NCI-H774 (cell line): Measurements from ENCODE around the gene IFNA2.
"Not testable (repeated sequence)": the region's sequence is repeated elsewhere in the genome, so short reads cannot be mapped to it uniquely, and the experiment has no call there.

ENCODE experiments used
- DNase-seq: peaks from one replicate; lab custom pipeline; 2025; lab: John Stamatoyannopoulos, UW

The IFNA2 gene

DNA sequence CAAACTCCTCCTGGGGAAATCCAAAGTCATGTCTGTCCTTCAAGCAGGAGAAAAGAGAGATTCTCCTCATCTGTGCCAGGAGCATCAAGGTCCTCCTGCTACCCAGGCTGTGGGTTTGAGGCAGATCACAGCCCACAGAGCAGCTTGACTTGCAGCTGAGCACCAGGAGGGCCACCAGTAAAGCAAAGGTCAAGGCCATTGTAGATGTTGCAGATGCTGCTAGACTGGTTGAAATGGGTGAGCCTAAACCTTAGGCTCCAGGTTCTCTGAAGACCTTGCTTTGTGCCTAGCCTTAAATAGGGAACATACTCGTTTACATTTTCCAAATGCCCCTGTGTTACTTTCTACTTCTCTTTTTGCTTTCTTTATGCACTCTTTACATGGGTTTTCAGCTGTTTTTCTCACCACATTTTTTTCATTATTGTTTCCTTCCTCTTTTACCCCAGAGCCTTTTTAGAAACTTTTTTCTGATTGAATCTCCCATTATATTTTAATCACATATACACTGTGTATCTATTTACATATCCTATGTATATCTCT, at the start of gene IFNA2:
Gene IFNA2 (minus strand): TSS at position 268 of the 540 bp plus-strand sequence. CDS start 69 bp downstream, at position 199.
- DNase-seq: no peak

DNA sequence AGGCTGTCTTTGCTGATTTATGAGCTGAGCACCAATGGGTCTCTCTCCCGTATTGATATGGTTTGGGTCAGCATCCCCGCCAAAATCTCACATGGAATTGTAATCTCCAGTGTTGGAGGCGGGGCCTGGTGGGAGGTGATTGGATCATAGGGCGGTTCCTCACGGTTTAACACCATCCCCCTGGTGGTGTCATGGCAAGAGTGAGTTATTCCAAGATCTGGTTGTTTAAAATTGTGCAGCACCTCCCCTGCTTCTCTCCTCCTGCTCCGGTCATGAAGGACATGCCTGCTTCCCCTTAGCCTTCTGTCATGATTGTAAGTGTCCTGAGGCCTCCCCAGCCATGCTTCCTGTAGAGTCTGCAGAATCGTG, 49.8 kb upstream of the IFNA2 start:
- DNase-seq: not testable (repeated sequence)

DNA sequence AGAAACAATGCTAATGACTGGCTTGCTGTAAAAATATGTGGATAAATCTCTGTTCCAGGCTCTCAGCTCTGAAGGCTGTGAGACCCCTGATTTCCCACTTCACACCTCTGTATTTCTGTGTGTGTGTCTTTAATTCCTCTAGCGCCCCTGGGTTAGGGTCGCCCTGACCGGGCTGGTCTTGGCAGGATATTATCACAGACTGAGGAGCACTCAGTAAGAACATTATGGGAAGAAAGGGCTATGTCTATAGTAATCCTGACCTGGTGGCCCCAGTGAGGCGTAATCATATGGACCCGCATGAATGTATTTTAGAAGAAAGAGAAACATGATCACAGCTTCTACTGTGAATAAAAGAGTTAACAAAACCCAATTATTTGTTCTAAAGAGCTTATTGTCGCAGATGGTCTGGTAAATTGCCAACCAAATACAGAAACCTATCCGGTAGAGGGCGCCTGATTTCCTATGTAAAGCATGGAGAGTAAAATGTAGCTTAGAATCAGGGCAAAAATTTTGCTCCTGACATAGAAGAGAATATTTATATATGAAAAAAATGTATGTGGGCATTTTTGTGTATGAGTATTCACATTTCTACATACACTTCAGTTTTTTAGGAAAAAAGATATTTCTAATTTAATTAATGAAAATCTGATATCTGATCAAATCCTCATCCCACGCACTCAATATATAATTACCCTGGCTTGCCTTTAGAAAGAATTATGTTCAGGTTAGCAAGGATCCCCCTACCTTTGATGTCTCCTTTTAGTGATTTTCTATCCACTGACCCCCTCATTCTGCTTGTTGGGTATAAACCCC, 49.2 kb upstream of the IFNA2 start:
- peak; percentile 18 for DNase-seq

DNA sequence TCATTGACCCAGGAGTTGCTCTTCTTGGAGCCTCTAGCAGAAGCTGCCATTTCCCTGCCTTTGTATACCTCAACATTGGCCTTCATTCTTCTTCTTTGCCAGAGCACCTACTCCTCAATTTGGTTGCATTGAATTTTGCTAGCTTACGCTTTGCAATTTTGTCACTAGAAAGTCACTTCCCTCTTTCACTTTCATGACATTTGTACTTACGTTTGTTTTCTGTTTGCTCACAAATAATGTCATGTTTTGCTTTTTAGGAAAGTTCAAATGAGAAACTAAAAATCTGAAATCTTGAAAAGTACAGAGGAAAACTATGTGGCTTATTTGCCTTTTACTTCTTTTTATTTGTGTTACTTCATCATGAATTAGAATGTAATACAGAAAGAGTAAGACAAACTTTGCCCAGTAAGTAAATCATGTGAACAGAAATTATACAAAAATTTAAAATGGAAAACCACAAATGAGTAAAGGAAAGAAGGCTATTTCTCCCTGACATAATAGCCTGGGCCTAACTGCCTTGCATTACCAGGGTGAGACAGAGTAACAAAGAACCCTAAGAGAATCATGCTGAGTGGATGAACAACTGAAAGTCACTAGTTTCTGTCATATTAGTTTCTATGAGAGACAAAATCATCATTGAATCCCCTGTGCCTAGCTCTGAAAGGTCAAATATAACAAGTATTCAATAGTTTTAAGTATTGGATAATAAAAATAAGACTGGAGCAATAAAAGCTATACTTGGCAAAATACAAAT, 47.7 kb upstream of the IFNA2 start:
- DNase-seq: no peak

DNA sequence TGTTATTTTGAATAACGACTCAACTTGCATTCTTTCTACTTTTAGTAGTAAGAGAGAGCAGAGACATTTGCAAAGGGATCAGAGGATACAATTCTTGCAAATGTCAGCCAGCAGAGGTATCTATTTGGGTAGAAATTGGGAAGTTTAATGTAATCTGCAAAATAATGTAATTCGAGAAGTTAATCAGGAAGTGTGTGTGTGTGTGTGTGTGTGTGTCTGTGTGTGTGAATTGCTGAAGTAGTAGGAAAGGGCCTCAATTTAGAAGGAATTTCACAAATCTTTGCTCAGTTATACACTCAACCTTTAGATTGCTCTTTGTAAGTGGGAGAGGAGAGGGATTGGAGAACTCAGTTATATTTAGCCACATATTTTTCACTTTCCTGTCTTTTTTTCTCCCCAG, 44.0 kb upstream of the IFNA2 start:
- DNase-seq: no peak

DNA sequence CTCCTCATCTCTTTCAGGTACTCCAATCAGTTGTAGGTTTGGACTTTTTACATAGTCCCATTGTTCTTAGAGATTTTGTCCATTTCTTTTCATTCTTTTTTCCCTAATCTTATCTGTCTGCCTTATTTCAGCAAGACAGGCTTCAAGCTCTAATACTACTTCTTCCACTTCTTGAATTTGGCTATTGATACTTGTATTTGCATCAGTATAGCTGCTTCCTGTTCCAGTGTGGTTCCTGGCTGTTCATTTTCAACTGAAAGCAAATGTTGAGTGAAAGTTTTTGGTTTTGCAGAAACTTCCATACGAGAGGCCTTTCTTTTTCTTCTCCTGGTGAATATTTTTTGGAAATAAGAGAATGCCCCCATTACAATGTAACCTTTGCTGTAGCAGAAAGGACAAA, 43.0 kb upstream of the IFNA2 start:
- no peak for DNase-seq

DNA sequence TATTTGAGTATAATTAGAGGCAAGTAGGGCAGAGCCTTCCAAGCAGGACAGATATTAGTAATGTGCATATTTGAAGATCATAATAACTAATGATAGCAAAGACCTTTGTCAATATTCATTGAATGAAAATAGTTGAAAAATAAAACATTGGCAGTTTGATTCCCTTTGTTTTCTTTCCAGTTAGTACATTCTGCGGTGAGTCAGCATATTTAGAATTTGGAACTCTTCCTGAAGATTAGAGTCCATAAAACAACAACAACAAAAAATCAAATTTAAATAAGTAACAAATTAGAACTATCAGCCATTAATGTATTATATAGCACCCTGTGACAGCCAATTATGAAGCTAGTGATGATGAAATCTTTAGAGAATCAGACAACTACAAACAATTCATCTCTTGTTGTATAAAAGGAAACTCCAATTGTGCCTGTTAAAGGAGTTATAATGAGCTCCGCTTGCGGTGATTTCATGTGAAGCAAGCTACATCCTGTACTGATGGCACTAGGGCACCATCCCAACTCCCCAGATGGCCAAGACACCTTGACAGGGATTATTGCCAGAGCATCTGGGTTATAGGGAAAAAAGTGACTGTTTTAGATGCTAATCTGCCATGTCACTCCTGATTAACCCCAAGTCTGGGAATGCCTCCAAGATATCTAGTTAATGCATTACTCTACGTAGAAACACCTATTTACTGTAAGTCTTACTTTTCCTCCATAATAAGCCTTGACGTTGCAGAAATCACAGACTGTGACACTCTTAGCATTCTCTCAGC, 30.5 kb upstream of the IFNA2 start:
- no peak for DNase-seq

DNA sequence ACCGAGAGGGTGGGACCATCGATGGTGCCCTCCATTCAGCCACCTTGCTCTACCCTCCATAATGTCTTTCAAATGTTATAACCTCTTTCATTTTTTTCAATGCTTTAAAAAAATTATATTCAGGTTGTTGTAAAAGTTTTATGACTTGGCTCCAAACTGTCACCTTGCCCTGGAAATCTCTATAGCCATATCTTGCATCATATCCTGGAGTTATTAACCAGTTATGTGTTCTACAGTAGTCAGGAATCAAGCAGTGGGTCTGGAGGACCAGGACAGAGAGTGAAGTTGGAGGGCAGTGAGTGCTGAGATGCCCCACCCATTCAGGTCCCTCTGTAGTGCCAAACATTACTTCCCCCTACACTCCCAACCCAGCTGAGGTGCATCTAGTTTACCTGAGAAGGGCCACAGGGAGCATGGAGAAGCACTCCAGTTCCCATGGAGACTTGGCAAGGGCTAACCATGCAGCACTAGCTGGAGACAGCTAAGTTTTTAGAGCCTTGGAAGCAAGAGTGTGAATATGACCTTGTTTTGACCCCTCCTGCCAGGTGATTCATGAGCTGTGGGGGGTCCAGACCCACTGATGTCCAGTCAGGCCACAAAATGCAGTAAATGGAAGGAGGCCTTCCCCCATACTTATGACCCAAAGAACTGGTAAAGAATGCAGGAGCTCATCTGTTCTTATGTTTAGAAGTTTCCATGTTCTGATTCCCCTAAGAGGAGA, 29.2 kb upstream of the IFNA2 start:
- no peak for DNase-seq

DNA sequence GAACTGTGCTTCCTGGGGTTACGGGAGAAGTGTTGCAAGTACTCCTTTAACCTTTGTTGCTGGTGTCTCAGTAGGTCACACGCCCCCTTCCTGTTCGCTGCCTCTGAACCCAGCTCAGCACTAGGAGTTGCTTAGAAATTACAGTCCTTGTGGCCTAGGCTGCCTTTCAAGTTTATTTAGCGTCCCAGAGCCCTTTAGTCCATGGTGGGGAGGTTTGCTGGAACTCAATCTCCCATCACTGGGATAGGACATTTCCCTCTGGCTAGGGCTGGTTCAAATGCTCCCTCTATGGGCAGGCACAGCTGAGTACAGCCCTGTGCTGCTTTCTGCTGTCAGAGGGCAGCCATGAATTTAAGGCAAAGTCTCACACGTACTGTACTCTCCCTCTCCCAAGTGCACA, 28.4 kb upstream of the IFNA2 start:
- no peak for DNase-seq

DNA sequence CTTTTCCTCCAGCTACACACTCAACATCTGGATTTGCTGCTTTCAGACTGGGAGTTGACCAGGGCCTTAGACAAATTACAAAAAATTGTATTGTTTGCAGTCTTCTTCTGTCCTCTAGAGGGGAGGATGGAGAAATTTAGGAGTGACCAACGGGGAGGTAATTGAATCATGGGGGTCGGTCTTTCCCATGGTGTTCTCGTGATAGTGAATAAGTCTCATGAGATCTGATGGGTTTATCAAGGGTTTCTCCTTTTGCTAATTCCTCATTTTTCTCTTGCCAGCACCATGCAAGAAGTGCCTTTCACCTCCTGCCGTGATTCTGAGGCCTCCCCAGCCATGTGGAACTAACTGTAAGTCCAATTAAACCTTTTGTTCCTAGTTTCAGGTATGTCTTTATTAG, 28.0 kb upstream of the IFNA2 start:
- no peak for DNase-seq

DNA sequence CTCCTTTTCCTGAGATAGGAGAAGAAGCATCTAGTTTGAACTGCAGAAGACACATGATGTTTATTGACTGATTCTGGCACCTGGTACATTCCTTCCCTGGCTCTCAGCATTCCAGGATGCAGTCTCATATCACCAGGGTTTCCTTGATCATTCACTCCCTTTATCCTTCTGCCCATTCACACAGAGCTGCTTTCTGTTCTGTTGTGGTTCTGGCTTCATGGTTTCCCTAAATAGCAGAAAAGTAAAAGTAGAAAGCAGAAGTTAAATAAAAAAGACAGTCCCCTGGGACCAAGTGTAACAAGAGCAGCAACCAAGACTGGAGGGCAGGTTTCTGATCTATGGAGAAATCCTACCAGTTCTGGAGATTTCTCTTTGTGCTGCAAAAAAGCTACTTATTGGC, 26.9 kb upstream of the IFNA2 start:
- DNase-seq: no peak

DNA sequence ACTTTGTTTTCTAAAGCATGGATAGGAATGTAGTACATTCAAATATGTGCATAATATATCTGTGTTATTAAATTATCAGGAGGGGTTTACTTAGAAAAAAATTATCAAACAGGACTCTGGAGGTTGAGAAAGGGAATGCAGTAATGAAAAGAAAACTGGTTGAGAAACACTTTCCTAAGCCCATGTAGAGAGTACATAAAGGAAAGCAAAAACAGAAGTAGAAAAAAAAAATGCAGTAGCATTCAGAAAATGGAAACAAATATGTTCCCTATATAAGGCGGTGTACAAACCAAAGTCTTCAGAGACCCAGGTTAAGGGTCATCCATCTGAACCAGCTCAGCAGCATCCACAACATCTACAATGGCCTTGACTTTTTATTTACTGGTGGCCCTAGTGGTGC, 23.6 kb upstream of the IFNA2 start, which contains the start of gene IFNA8:
Gene IFNA8 (plus strand): TSS at position 301 of the 400 bp plus-strand sequence. CDS start 60 bp downstream, at position 361.
- no peak for DNase-seq

DNA sequence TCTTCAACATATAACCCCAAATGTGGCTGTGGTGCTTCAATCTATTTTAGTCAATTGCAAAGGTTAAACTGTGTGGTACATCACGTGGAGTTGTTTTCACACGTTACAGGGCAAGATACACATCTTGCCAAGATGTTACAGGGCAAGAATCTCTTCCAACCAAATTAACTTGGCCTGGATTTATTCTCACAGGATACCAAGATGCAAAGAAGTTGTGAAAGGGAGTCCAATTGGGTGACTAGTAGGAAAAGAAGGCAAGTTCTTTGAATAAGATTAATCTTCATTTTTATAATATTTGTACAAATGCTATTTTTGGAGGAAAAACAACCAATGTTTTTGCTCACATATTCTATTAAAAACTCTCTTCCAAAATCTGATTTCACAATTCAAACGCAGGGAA, 18.9 kb upstream of the IFNA2 start:
- no peak for DNase-seq

DNA sequence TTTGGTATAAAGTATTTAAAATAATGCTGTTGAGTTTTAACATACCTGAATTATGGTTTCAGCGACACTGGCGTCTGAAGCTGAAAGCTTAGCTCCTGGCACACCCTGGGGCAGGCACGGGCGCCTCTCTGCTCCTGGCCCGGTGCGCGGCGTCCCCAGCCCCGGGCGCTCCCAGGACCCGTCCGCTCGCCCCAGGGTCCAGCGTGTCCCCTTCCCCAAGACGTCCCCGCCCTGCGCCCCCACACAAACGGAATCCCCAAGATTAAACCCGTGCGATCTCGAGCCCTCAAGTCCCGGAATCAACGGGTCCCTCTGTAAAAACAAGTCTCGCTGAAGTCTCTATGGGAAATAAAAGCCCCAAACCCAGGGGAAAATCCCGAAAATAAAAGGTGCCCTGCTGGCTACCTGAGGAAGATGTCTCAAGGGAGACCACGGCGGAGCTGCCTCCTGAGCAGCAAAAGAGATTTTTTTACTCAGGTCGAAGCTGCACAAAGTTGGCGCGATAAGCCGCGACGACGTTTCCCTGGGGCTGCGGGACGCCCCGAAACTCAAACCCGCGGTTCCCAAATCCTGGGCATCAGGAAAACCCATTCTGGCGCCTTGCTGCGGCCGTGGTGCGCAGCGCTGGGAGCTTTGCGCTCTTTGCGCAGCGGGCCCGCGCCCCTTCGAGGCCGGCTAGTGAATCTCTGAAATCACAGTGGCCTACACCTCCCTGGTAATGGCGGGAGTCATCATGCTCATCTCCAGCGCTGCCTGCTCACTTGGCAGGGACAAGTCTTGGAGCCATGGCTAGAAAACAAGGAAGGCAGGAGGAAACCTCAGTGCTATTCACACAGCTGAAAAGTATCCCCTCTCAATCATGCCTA, 17.4 kb upstream of the IFNA2 start:
- no peak for DNase-seq

DNA sequence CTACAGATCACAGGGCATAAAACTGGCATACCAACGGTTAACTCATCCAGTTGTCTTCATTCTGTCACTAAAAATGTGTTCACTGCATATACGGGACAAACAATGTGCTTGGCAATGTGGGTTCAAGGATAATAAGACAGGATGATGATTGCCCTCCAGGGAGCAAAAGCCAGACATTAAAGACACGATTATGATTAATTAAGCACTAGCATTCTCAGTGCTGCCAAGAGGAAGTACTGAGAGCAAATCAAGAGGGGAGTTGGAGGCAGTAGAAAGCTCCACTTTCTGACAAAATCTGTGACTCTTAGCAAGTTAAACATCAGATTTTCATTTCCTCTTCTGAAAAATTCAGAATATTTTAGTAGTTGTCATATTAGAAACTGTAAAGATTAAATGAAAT, 14.8 kb upstream of the IFNA2 start:
- no peak for DNase-seq

DNA sequence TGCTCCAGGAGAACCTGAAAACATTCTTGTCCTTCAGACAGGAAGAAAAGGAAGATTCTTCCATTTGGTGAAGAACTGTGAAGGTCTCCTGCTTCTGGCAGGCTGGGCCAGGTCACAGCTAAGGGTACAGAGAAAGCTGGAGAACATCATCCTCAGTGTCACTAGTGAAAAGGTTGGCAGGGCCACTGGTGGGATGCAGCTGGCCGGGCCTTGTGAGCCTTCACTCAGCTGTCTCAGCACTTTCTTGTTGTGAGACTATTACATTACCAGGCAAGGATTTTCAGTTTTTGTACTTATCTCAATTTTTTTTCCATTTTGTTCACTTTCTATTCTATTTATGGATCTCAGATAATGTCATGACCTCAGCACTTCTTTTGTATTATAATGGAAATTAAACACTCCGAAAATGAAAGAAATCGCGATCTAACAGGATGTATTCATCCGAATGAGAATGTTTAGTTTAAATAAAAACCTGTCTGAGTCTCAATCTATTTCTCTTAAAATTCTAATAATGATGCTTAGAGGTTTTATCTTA, 13.8 kb upstream of the IFNA2 start:
- no peak for DNase-seq

DNA sequence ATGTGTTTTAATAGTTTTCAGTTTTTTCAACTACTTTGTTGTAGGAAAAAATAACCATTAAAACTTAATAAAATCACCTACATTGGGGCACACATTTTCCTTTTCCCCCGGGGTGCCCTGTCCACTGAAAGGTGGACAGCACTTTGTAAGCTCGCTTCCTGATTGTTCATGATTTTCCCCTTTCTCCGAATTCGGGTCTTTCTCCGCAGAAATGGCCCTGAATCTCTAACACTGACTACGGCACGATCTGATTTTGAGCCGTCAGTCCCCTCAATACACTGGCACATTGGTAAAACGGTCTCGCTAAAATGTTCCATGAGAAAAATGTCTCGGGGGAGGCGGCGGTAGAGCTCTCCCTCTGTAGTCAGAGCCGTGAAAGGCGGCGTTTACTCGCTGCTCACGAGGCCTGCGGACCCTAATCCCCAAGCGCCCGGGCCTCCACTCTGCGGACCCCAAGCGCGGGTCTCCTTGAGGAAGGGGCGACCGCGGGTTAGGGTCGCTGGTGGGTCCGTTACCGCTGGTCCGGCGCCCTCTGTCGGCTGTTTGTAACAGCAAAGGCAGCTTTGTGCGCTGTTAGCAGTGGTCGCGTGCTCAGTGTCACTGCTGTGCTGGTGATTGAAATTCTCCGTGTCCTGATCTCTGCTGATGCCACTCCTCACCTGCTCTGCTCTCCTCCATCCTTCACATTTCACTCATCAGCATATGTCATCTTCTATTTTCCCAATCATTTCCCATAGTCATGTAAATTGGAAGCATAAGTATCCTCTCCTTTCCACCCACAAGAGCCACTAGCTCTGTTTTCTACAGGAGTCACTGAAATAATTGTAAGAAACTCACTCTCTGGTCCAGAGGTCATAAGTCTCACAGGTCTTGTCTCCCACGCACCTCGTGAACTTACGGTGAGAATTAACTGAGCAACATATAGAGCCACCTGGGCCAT, 10.8 kb upstream of the IFNA2 start:
- DNase-seq: no peak

DNA sequence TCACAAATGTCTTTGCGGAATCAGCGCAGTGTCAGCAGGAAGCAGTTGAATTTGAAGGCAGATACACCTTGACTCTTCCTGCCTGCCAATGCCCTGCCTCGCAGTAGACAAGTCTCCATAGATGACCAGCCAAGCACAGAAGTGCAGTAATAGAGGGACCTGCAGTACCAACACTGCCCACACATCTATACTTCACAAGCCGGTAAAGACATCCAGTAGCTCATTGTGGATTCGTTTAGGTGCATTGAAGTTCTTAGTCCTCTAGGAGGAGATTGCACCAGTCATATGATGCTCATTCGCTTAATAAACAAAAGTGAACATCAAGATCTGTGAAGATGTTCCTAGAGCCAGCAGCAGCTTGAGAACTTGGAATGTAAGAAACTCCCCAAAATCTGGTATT, 7.1 kb upstream of the IFNA2 start:
- no peak for DNase-seq

DNA sequence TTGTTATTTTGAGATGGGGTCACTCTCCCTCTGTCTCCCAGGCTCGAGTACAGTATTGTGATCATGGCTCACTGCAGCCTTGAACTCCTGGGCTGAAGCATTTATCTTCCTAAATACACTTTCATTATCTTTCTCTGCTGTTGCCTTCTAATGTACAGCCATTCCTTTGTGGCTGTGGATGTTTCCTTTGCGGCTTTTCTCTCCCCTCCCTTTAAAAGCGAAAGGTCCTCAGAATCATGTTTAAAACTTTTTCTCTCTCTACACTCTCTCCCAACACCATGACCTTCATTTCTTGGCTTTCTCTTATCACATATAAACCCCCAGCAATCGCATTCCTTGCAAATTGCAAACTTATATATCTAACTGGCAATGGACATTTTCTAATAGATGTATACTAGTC, 1.6 kb downstream of the IFNA2 start:
- DNase-seq: no peak
